Stimulated activated CD8-positive, alpha-beta memory T cell treated with anti-CD3 and anti-CD28 coated beads, Interleukin-15, amount 100 ng/mL, for 4 hours (primary cell): Measurements from ENCODE around the gene DHX29.

Experiments
- DNase-seq, 2 donors: peaks; one replicate each; pipeline ENCODE4 v3.0.0-alpha.2; 2020; ENCODE audit warnings: low read depth in 2 of 2

Gene DHX29

DNA sequence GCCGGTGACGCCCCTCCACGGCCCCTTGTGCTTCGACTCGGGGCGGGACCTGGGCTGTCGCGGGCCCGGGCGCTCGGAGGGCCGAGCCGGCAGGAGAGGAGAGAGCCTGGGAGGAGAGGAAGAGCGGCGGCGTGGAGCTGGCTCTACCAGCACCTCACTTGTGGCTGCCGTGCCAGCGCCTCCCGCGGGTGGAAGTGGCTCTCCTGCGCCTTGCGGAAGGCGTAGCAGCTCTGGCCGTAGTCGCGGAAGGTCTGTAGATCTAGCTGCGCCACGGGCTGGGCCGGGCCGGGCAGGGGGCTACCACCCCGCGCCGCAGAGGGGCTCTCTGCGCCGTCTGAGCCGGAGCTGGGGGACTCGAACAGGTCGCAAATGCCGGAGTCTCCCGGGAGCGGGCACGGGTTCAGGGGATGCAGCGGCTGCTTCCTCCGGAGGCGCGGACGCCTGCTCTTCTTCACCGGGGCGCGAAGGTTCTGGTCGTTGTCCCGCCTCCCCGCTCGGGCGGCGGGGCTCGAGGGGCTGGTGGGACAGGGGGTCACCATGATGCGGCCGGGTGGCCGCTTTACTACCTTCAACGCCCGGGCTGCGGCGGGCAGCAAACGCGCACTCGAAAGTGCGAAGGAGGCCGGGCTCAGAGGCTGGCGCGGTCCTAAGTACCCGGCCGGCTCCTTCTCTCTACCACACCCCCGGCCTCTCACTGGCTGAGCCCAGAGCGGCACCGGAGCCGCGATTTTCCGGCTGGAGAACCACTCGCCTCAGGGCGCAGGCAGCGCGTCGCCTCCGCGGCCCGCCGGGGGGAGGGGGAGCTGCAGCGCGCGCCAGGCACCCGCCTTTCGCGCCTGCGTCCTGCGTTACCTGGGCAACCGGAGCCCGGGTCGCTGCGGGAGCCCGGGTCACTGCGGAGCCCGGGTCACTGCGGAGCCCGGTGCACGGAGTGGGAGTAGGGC lies 74.2 kb downstream of the DHX29 start, which contains the start of gene CCNO:
CCNO (minus strand) TSS at position 624 of the 944 bp plus-strand sequence; CDS start at position 539, 85 bp downstream.
- DNase-seq: no peak

DNA sequence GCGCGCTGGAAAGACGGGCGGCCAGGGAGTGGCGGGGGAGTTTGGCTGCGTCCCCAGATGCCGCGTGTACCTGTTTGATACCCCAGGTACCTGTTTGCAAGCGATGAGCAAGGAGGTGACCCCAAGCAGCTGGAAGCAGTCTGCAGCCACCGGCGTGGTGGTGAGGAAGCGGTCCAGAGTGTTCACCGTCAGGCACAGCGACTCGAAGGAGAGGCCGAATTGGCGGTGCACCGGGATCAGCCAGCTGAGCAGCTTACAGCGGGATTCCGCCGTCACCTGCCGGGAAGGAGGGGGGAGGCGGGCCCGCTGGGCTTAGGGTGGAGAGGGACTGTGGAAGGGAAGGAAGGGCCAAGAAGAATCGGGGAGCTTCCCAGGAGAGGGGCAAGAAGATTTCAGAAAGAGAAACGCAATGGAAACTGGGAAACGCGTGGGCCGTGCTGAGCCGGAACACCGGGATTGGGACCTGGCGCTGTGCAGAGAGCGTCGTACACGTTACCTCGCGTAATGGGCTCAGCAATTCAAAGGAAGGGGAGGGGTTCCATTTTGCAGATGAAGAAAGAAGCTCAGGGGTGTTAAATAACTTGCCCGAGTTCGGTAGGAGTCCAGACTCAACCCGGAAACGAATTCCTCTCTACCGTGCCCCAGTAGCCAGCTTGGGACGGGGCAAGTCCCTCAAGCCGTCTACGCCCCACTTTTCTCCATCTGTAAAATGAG lies 75.1 kb downstream of the DHX29 start:
- DNase-seq: no peak

DNA sequence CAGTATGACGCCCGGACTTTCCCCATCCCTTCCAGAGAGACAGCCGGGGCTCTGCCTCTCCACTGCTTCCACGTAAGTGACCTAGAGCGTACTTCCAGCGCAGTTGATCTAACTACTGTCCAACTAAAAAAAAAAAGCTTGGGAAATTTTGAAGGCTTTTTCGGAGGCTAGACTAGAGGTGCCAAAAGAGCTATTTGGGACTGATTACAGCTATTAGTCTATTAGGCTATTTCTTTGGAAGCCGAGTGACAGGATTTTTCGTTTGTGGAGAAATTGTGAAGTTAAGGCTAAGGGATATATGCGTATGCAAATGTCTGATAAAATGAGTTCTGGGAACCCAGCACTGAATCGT lies 75.6 kb downstream of the DHX29 start:
- DNase-seq: no peak

DNA sequence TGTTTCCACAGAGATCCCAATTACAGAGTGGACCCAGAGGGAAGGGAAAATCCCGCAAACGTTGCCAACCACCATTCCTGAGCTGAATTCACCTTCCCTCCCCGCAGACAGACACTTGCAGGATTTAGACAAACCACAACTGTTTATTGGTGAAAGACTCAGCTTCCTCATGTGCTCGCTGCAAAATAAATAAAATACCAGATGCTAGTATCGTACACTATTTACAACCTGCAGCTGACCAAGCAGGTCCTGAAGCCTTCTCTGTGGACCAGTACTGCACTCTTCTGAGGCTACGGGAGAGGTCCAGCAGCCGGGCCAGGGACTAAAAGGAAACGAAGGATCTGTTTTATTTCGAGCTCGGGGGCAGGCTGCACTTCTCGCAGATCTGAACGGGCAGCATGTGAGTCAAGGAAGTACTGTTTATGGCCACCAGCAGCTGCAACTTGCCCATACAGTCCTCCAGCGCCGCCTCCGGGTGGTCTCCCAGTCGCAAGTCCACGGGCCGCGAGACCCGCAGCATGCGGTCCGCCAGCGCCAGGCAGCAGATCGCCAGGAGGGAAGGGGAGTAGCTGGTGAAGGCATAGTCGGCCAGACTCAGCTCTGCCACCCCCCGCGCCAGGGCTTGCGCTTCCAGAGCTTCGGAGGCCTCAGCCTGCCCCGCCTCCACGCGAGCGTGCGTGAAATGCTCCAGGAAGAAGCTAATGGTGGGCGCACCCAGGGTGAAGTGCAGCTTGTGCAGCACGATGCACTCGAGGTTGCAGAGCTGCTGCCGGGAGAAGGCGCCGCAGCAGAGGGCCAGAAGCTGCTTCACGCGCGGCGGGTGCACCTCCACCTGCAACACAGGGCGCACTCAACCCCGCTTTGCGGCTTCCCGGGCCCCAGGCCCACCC lies 76.2 kb downstream of the DHX29 start:
- no peak for DNase-seq

DNA sequence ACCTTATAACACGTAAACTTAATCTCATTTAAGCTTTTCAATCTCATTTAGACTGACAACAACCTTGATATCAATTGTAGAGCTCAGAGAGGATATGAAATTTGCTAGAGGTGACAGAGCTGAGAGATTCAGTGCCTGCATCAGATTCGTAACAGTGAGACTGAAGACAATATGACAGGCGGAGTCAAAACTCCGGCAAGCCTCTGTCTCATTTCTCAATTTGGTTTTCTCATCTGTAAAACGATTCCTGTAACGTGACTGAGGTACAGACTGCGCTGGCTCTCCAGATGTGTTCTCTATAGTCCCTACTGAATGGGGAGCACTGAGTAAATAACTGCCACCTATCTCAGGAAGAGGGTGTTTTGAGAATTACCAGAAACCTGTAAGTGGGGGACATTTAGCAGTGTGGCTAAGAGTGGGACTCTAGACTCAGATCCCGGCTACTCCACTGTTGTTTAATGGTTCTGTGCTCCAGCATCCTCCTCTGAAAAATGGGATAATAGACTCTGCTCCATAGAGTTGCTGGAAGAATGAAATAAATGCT lies 77.3 kb downstream of the DHX29 start:
- DNase-seq: no peak

DNA sequence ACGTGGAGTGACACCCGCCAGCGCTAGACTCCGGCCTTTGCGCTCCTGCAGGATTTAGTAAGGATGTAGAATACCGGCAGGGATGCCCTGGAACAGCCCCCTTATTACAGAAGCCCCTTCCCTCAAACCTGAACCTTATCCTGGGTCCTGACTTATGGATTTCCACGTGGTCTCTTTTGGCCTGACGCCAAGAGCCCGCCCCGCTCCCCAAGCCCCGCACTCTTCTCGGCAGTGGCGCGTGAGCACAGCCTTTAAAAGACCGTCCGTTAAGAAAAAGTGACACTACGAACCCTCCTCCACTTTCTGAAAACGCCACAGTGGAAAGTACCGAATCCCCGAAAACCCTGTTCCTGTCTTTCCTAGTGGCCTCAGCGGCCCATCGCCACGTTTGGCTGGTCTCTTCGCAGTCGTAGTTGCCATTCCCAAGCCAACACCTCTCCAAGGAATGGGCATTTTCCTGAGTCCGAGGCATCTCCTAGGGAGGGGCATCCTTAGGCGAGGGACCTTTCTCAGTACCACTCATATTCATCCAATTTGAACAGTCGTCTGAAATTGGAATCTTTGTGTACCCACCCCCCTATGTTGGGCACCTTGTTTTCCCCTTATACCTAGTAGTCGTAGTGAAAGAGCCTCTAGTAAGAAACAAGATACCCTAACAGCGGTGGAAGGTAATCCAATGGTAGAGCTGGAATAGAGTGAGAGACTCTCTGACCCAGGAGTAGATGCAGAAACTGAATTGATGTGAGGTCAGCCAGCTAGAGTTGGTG lies 79.6 kb downstream of the DHX29 start:
- no peak for DNase-seq

DNA sequence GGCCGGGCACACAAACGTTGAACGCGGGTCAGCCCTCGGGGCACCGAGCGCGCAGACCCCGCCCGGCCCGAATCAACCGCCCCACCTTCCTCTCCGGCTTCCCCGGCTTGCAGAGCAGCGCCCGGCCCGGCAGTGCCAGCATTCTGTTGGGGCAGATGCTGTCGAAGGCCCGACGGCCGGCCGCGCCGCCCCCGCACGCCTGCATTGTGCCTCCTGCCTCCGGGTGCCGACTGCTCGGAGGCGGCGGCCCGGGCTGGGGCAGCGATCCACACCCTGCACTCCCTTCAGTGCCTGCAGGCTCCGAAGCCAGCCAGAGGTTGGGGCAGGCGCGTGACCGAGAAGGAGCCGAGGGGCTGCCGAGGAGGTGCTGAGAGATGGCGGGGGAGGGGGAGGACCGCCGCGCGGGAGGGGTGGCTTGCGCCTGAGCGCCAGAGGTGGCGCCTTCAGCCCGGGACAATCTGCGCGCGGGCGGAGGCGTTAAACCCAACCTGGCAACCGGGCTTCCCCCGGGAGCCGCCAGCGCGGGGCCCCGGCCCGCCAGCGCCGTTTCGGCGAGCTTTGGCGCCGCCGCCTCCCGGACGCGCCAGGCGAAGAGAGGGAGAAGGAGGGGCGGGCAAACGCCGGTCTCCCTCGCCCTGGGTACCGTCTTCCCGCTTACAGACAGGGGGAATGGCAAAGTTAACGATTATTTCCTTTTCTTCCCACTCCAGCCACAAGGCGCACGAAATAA lies 80.4 kb downstream of the DHX29 start, which contains the start of gene MCIDAS:
MCIDAS (minus strand) TSS at position 382 of the 730 bp plus-strand sequence; CDS start at position 205, 177 bp downstream.
- DNase-seq: peak in 1 of 2 donors; percentile 42

DNA sequence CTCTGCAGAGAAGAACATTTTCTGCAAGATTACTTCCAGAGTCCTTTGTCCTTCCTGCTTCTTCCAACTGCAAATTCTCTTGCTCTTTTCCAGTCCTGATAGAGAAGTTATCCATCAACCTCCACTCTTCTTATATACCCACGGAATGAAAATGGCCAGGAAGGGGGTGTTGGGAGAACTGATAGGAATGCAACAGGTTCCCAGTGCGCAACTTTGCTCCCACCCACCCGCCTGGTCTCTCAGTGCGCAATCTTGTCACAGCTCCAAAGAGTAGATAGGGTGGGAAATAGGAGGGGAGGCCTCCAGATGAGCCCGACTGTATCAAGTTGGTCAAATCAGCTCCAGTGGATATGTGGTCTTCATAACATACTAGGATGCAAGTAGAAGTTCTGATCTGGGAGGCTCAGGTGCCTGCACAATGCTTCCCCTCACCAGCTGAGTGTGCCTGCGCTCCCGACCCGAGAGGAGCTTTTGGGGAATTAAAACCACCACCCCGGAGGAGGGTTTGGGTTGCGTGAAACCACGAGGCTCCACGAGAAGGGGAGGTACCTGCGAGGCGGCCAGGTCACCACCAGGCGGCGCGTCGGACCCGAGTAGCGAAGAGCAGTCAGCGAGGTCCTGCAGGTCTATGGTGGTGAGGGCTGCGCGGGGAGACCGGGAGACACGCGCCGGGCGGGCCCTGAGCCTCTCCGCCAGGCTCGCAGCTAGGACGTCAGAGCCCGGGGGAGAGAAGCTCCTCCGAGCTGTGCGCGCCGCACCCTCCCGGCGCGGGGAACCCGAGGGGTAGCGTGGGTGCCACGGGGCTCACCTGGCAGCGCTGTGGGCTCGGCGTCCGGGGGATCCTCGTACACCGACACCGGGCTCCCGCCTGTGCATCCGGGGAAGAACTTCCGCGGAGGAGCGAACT lies 81.2 kb downstream of the DHX29 start:
- no peak for DNase-seq

DNA sequence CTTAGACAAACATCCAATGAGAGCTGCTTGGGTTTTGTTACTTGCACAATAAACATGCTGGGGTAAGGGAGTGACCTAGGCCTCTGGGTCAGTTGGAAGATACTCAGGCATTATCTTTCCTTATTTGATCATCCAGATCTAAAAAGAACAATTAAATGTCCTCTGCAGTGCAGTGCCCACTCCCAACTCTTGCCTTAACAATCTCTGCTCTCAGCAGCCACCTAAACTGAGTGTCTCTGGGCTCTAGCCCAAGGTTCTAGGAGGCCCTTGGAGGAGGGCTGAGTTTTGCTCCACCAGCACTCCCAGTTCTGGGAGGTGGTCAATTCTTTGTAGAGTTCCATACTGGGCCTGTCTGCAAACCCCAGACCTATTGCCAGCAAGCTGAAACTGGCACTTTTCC lies 82.1 kb downstream of the DHX29 start:
- no peak for DNase-seq

DNA sequence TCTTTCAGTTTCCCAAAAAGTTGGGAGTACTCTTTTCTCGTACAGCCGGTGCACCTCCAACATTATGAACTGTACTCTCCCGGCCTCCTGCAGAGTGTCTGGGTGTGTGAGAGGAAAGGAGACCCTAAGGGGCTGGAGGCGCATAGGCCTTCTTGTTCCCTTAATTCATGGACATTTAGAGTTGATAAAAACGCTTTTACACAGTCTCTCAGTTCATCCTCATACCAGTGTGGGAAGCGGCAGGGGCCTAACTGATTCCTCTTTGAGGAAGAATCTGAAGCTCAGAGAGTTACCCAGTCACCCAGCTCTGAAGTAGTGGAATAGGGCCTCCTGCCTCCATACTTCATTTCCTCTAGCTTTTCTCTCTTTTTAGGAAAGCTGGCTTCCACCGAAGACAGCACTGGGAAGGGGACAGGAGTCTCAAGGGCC lies 83.7 kb downstream of the DHX29 start:
- DNase-seq: no peak

DNA sequence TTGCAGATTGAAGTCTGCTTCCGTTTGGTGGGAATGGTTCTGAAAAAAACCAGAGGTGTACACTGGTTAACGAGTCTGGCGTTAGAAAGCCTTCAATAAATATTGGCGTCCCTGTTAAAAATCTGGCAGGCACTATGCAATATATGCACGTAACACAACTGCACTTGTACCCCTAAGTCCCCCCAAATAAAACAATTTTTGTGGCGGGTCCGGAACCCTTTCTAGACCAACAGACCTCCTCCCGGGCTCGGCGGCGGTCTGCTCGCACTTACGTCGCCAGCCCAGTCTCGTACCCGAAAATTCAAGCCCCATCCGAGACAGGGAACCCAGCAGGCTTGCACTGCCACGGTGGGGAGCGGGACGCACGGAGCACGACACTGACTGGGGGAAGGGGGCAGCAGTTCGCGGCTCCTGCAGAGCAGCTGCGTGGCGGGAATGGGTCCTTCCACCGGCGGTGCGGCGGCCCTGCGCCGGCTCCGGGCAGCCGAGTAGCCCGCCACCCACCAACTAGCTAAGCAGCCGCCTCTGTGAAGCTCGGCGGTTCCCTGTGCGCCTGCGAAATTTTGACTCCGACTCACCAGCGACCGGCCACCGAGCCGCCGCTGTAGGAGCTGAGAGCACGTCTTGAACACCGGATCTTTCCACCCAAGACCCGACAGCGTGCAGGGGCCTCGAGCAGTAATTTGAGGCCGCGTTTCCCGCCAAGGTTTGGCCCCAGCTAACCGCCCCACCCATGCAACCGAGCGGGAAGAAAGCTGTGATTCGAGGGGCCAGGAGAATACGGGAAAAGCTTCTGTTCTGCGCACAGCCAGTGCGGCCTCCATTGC lies 84.3 kb downstream of the DHX29 start:
- DNase-seq: no peak

DNA sequence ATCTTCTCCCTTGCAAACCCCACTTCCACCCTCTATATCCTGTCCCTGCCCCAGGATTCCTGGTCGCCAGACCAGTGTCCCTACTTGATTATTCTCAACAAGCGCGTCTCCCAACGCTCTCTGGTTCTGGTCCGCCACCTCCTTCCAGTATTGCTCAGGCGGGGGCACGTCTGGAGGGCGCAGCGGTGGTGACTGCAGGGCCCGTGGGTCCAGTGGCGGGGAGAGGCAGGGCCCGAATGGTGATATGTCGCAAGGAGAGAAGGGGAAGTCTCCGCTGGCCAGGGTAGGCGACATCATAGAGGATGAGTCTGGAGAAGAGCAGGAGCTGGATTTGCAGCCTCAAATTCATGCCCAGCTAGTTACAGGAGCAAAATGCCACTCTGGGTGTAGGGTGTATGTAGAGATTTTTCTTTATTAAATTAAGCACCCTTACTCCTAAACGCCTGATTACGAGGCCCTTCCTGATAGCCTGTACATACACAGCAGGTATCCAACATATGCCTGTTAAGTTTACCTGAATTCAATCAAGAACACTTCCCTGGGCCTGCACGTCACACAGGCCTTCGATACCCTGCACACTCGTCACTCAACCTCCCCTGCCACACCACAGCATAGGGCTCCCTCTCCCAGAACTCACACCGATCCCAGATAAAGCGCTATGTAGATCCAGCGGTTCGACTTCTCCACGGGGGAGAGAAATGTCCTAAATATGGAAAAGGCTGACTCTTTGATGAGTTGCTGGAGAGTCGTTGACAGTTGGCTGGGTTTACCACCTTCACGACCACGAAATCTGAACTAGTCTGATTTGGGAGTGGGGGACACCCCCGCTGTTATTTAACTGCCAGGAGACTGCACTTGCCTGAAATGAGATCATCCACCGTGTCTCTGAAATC lies 85.2 kb downstream of the DHX29 start:
- DNase-seq: no peak

DNA sequence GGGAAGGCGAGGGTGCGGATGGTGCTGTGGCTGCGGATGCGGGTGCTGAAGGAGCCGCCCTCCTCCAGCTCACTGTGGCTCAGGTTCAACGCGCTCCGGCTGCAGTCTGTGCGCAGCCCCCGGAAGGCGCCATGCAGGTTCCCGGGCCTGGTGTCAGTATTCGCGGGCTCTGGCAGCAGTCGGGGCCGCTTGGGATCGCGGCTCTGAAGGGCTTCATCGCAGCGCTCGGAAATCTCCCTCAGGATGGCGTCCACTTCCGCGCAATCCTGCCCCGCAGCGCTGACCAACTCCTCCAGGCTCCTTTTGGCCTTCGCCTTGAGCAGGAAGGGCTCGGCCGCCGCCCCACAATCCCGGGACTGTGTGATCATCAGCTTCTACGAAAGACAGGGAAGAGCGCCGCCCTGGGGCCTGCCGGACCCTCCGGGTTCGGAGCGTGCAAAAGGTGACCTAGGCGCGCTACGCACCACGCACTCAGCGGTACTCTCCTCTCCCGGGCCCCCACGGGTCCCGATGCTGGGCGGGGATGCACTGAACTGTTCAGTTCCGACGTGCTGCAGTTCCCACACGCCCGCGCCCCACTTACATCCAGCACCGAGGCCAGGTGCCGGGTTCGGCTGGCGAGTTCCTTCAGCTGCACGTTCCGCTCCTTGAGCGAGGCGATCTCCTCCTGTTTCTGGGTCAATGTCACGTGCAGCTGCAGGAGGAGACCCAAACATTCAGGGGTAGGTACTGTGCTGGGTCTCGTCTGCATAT lies 86.9 kb downstream of the DHX29 start:
- no peak for DNase-seq

DNA sequence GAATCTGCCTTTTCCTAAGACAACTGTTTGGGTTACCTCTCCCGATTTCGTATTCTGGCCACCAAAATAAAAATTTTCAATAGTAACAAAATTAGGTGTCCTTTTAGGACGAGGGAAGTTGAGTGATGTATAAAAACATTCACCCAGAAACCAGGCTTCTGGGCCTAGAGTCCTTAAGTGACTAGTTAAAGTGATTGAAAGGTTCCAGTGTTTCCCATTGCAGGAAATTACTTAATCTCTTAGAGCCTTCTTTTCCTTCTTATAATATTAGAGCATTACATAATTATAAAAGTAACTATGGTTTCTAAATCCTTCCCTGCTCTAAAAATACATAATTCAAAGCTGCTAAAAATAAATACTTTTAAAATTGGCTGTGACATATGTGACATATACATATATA lies 87.7 kb downstream of the DHX29 start:
- no peak for DNase-seq

DNA sequence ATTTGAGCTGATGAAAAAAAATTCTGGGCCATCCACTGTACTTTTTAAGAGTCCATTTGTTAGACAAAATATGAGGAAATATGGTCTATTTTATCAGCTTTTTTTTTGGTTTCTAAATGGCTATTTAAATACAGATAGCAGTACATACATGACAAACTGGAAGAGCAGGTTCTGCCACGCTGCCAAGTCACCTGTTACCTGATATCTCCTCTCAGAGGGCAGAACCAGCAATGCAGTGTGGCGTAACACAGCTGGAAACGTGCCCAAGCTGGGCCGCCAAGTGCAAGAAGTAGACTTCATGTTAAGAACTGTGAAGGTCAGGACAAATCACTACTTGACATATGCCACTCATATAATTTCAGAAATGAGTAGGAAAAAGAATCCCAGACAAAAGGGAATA lies 88.5 kb downstream of the DHX29 start:
- no peak for DNase-seq

DNA sequence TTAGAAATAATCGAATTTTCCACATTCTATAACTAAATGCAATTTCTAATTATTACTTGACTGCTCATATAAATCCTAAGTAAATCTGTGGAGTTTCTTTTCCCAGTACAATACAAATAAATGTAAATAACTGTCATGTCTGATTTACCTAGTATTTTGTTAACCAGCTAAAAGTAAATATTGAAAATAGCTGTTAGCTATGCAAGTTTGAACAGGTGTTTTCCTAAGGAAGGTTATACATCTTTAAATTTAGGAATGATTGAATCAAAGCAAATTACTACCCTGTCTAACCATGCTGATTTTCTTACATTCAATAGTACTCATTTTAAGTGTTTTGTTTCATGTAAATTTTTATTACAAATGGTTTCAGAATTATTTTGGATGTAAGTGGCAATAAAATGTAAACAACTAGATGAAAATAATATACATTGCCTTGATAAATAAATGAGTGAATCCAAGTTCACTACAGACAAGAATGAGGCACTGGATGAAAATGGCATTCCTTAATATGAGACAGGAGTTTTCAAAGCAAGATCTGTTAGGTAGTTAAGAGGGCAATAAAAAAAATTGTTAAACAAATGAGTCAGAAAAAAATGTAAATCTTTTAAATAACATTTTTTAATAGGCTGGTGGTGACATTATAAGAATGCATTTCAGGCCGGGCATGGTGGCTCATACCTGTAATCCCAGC lies 96.2 kb downstream of the DHX29 start:
- DNase-seq: no peak
